ENCODE results near the gene AIM2. TPM values are rescaled to one million over a fixed set of nuclear protein-coding genes. Genes with fewer than 3 reads are reported as not detected.

The AIM2 gene
- total RNA-seq, result not detected in 2 replicates

GRCh38 chr1:159076438-159077119, at the start of gene AIM2:
Gene AIM2 (minus strand): TSS chr1:159076766. CDS start chr1:159073499, 3,267 bp downstream.

Other genes with a start within 250 kb of the AIM2 start
- gene MNDA, start 245.4 kb downstream of the AIM2 start, total RNA-seq, result not detected in 2 replicates
- not detected in 2 replicates for gene PYHIN1, start 145.2 kb downstream of the AIM2 start, total RNA-seq
- 15.8 and 43.5 TPM in 2 replicates for gene IFI16, start 66.9 kb downstream of the AIM2 start, total RNA-seq
- gene CADM3, start 94.8 kb upstream of the AIM2 start, total RNA-seq, result not detected in 2 replicates
- not detected in 2 replicates for gene ACKR1, start 128.1 kb upstream of the AIM2 start, total RNA-seq
- not detected in 2 replicates for gene FCER1A, start 225.6 kb upstream of the AIM2 start, total RNA-seq